Measurements from ENCODE around the gene UTP14C.
"Not testable (repeated sequence)": the region's sequence is repeated elsewhere in the genome, so short reads cannot be mapped to it uniquely, and the experiment has no call there.

- TF ChIP-seq, protein P1, sequence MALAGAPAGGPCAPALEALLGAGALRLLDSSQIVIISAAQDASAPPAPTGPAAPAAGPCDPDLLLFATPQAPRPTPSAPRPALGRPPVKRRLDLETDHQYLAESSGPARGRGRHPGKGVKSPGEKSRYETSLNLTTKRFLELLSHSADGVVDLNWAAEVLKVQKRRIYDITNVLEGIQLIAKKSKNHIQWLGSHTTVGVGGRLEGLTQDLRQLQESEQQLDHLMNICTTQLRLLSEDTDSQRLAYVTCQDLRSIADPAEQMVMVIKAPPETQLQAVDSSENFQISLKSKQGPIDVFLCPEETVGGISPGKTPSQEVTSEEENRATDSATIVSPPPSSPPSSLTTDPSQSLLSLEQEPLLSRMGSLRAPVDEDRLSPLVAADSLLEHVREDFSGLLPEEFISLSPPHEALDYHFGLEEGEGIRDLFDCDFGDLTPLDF (CRISPR knock-in tag; IDR thresholded peaks at IDR 0.05), result not testable (repeated sequence)
- TF ChIP-seq ASH2L (IDR thresholded peaks at IDR 0.05; ENCODE audit: insufficient read length, low read depth, low read length); POLR2AphosphoS5 (IDR thresholded peaks at IDR 0.05; ENCODE audit: low read depth, low read length); CBFB (CRISPR knock-in tag; IDR thresholded peaks at IDR 0.05); GABPB1 (CRISPR knock-in tag; IDR thresholded peaks at IDR 0.05); NR2C2 (CRISPR knock-in tag; IDR thresholded peaks at IDR 0.05; ENCODE audit: borderline replicate concordance); EZH2 (conservative IDR thresholded peaks at IDR 0.05; ENCODE audit: low read depth, low read length); POLR2A (IDR thresholded peaks at IDR 0.05; ENCODE audit: insufficient read depth in 1 of 2, low read depth in 2 of 2, low read length in 2 of 2); POLR2AphosphoS2 (IDR thresholded peaks at IDR 0.05; ENCODE audit: low read depth, low read length); JUN (CRISPR knock-in tag; IDR thresholded peaks at IDR 0.05): not testable (repeated sequence)
- TF ChIP-seq, protein P2, sequence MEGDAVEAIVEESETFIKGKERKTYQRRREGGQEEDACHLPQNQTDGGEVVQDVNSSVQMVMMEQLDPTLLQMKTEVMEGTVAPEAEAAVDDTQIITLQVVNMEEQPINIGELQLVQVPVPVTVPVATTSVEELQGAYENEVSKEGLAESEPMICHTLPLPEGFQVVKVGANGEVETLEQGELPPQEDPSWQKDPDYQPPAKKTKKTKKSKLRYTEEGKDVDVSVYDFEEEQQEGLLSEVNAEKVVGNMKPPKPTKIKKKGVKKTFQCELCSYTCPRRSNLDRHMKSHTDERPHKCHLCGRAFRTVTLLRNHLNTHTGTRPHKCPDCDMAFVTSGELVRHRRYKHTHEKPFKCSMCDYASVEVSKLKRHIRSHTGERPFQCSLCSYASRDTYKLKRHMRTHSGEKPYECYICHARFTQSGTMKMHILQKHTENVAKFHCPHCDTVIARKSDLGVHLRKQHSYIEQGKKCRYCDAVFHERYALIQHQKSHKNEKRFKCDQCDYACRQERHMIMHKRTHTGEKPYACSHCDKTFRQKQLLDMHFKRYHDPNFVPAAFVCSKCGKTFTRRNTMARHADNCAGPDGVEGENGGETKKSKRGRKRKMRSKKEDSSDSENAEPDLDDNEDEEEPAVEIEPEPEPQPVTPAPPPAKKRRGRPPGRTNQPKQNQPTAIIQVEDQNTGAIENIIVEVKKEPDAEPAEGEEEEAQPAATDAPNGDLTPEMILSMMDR (CRISPR knock-in tag; IDR thresholded peaks at IDR 0.05), result not testable (repeated sequence)
- TF ChIP-seq, protein P3, sequence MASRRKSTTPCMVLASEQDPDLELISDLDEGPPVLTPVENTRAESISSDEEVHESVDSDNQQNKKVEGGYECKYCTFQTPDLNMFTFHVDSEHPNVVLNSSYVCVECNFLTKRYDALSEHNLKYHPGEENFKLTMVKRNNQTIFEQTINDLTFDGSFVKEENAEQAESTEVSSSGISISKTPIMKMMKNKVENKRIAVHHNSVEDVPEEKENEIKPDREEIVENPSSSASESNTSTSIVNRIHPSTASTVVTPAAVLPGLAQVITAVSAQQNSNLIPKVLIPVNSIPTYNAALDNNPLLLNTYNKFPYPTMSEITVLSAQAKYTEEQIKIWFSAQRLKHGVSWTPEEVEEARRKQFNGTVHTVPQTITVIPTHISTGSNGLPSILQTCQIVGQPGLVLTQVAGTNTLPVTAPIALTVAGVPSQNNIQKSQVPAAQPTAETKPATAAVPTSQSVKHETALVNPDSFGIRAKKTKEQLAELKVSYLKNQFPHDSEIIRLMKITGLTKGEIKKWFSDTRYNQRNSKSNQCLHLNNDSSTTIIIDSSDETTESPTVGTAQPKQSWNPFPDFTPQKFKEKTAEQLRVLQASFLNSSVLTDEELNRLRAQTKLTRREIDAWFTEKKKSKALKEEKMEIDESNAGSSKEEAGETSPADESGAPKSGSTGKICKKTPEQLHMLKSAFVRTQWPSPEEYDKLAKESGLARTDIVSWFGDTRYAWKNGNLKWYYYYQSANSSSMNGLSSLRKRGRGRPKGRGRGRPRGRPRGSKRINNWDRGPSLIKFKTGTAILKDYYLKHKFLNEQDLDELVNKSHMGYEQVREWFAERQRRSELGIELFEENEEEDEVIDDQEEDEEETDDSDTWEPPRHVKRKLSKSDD (CRISPR knock-in tag; IDR thresholded peaks at IDR 0.05; ENCODE audit: low read depth), result not testable (repeated sequence)
Measured at GRCh38 chr13:52030401-52030800, 5.9 kb downstream of the UTP14C start.
